HG02610 (cell line): ENCODE results near the gene NBAS.
"Not testable (repeated sequence)": the region's sequence is repeated elsewhere in the genome, so short reads cannot be mapped to it uniquely, and the experiment has no call there.

ENCODE experiments used
- ATAC-seq: cut with Tn5 transposase; IDR thresholded peaks from one replicate; pipeline ENCODE4 v1.9.1; 2021; ENCODE audit warnings: mild to moderate bottlenecking, moderate library complexity; ENCODE audit not compliant: unreplicated experiment

The NBAS gene

DNA sequence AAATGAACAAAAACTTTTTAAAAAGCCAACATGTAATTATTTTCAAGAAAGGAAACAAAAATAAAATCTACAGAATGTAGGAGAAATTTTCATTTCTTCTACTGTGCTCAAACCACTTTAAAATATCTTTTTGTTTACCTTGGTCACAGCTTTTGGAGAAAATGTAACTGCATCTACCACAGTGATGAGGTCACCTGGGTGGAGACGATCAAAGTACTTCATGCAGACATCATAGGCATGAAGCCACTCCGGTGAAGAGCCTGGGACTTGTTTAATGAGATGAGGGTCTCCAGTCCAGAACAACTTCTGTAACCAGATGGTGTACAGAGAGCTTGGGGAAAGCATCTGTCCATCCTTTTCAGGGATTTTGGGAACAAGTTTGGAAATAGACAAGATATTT, 285.8 kb downstream of the NBAS start:
- ATAC-seq: no peak

DNA sequence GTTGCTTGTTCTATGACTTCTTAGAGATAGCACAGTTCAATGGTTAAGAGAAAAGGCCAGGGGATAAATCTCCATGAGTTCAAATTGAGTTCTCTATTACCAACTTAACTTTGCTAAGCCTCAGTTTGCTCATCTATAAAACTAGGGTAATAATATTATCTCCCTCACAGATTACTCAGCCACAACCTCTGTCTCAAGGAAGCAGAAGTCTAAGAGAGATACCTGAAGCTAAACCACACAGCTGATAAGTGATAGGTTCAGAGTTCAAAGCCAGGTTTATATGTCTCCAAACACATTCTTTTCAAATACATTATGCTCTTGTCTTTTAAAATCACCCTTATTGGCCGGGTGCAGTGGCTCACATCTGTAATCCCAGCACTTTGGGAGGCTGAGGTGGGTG, 287.7 kb downstream of the NBAS start:
- ATAC-seq: no peak

DNA sequence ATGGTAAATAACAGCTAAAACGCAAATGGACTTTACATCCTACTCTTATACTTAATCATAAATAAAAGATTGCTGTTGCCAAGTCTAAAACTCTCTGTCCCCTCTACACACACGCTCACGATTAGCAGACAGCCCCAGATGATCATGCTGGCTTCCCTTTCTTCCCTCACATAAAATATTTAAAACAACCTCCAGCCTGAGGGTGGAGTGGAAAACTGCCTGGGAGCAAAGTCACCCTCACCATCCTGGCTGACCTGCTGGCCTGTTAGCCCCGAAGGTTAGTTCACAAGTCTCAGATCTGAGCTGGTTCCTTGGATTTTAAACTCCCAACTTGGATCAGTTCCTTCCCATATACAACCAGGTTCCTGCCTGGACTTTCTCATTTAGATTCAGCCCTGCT, 288.2 kb downstream of the NBAS start:
- no peak for ATAC-seq

DNA sequence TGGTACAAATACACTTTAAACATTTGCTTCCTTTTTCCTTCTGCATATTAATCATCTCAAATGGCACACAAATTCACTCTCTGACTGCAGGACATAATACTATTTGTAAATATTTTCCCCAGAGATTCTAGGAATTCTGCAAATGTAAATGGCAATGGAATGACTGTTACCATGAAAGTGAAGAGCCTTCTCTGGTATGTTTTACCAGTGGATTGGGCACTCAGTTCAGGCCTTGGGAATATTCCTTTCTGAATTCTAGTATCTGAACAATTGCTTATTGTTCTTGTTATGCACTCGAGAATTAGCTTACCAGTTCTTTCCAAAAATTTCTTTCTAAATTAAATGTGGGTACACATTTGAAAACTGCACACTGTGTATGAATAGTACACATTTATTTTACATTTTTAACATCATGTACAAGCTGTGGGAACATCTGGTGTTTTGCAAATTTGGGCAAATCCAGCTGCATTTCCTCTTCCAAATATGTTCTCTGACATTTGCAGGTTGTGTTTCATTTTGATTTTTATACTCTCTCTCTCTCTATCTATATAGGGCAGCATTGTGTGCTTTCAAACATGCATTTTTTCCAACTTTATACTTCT, 289.1 kb downstream of the NBAS start:
- ATAC-seq: no peak

DNA sequence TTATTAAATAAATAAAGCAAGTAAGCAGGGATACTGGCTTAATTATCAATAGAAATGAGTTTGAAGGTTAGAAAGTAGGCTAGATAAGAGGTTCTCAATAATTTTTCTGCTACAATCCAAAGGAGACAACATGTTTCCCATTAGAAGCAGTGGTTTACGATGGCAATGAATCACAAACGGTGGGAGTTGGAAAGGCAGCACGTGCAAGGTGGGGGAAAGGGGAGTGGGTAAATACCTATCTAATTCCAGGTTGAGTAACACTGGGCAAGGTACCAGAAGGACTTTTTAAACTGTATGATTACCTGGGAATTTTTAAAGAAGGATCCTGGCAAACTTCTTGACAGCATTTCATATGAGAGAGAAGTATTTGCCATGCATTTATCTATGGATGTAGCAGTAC, 289.9 kb downstream of the NBAS start:
- no peak for ATAC-seq

DNA sequence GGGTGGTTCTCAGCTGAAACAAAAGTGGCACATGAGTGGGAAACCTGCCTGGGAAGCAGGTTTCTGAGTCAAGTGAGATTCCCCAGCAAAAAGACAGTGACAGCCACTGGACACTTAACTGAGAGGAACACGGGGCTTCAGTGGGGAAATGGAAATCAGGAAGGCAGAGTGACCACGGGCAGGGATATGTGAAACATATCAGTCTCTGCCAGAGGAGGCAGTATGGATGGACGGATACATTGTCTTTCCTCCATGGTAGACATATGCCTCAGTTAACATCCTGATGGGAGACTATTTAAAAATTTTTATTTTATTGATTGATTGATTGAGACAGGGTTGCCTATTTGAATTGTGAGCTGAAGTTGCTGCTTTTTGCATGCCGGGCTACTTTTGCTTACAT, 292.1 kb downstream of the NBAS start:
- ATAC-seq: no peak

DNA sequence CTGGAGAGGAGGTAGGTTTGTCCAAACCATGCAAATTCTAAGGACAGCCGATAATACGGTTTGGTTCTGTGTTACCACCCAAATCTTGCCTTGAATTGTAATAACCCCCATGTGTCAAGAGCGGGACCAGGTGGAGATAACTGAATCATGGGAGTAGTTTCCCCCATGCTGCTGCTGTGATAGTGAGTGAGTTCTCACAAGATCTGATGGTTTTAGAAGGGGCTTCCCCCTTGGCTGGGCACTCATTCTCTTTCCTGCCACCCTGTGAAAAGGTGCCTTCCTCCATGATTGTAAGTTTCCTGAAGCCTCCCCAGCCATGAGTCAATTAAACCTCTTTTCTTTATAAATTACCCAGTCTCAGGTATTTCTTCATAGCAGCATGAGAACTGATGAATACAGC, 295.2 kb downstream of the NBAS start:
- no peak for ATAC-seq

DNA sequence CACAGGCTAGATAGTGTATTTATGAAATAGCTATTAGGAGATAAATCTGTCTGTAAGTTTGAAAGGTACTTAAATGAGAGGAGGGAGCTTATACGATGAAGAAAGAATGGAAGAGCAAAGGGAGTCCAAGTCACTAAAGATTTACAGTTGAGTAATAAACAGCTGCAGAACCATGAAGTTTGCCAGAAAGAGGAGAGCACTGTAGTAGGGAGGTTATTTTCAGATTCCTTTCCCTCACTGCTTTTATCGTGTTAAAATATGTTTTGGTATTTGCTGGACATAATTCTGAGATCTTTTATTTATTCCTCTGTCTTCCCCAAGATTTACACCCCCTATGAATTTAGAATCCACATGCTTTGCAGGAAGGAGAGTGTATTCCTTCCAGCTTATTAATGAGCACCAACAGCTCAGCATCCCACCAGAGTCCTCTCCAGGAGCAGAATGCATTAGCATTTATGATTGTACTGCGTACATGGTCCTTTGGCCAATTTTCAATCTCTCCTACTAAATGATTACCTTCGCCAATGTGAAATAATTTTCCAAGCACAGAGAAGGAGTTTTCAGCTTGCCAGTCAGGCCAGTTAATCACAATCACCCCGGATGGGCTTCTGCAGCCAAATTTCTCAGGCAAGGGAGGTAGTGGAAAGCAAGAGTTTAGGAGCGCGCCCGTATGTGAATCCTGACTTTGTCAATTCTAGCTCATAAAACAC, 297.0 kb downstream of the NBAS start:
- ATAC-seq: no peak

DNA sequence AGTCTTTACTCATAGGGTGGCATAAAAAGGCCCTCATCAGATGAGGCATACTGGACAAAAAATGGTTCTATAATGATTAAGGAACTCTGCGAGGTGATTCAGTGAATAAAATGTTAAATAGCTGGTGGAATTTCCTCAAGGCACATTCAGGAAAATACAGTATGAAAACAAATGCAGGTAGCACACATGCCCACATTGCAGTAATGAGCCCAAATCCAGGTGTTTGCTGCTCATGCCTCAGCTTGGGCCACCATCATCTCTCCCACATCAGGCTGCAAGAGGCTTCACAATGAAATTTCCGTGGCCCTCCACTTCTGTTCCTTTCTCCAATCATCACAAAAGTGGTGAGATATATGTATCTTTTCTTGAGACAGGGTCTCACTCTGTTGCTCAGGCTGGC, 298.3 kb downstream of the NBAS start:
- ATAC-seq: no peak

DNA sequence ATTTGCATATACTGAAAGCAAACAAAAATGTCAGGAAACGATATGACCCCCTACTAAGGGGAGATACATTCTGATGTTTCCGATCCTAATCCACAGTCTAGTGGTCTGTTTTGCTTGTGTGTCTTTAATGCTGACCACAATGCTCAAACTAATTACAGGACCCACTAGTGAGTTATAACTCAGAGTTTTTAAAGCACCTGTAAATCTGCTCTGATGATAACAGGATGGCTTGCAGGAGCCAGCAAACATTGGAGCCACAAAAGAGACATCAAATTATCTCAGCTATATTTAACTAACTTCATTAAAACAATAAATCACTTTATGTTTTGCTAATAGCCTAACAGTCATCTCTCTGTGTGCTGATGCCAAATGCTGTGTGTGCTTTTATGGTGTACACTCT, 300.3 kb downstream of the NBAS start:
- no peak for ATAC-seq

DNA sequence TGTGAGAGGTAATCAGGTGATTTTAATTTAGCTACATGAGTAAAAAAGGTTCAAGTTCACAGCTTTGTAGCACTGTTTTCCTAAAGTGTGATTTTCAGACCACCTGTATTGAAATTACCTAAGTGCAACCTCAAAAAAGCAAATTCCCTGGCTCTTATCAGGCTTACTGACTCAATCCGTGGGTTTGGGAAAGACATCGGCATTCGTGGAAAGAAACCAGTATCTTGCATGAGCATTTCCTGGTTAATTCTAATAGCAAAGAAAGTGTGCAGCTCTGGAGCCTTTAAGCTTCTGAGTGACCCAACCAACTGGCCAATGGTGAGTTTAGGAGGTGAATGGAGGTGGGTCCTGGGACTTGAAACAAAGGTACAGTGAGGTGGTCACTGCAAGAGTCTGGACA, 300.9 kb downstream of the NBAS start:
- ATAC-seq: no peak

DNA sequence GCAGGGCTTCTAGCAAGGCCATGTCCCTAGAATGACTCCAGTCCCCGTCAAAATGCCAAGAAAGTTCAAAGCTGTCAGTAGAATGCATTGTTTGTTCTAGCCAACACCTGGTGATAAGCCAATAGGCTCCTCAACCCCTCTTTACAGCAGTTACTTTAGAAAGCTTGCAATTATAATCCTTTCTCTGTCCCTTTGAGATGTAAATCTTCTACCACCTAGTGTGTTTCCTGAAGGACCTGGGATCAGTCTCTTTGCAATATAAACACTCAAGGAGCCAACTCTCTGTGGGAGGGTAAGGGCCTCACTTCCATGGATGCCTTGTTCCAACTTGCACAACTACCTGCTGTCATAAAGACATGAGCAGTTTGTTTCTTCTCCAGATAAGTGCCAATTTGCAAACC, 301.8 kb downstream of the NBAS start:
- ATAC-seq: no peak

DNA sequence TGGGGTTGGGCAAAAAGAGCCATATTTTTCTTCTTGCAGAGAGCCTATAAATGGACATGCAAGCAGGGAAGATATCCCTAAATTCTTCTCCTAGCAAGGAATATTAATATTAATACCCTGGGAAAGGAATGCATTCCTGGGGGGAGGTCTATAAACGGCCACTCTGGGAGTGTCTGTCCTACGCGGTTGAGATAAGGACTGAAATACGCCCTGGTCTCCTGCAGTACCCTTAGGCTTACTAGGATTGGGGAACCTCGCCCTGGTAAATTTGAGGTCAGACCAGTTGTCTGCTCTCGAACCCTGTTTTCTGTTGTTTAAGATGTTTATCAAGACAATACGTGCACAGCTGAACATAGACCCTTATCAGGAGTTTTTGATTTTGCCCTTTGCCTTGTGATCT, 302.7 kb downstream of the NBAS start:
- not testable (repeated sequence) for ATAC-seq

DNA sequence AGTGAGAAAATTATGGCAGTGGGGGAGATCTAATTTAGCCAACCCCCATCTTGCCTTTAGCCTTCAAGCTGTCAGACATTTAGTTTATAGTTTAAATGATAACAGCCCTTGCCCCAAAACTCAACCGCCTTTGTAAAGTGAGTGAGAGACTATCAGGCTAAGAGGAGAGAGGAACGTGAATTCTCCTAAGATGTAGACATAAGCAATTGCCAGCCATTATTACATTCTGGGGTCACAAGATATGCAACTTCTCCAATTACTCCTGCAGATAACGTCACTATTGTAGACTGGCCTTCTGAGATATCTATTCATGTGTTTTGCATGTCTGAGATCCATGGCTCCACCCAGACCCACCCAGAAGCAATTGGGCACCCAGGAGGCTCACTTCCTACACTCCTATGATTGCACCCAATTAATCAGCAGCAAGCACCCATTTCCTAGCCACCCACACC, 307.3 kb downstream of the NBAS start:
- ATAC-seq: no peak

DNA sequence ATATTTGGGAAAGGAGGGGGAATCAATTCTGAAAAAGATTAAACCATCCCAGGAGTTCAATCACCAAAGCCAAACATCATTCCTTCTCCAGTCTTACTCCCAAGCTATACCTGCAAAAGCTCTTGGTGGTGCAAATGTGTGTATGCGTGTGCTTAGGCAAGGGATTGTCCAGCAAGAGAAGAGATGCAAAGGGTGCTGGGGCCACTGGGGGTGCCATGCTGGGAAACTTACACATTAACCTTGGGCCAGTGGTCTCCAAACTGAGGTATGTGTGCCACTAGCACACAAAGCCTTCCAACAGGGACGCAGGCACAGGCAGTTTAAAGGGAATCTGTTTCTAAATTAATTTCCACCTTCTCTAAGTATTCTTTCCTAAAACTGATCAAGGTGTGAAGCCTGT, 307.9 kb downstream of the NBAS start:
- ATAC-seq: no peak

DNA sequence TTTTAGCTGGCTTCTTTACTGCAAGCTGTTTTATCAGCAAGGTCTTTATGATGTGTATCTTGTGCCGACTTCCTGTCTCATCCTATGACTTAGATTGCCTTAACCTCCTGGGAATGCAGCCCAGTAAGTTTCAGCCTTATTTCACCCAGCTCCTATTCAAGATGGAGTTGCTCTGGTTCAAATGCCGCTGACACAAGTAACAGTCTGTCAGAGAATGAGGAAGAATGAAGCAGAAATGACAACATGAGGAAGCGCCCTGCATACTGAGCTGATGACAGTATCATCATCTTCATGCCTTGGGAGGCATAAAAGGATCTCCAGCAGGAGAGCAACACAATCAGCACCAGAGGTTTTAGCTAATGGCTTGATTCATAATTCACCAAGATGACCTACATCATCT, 309.4 kb downstream of the NBAS start:
- no peak for ATAC-seq

DNA sequence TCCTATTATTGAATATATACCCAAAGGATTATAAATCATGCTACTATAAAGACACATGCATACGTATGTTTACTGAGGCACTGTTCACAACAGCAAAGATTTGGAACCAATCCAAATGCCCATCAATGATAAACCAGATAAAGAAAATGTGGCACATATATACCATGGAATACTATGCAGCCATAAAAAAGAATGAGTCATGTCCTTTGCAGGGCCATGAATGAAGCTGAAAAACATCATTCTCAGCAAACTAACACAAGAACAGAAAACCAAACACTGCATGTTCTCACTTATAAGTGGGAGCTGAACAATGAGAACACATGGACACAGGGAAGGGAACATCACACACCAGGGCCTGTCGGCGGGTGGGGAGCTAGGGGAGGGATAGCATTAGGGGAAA, 310.2 kb downstream of the NBAS start:
- ATAC-seq: not testable (repeated sequence)

DNA sequence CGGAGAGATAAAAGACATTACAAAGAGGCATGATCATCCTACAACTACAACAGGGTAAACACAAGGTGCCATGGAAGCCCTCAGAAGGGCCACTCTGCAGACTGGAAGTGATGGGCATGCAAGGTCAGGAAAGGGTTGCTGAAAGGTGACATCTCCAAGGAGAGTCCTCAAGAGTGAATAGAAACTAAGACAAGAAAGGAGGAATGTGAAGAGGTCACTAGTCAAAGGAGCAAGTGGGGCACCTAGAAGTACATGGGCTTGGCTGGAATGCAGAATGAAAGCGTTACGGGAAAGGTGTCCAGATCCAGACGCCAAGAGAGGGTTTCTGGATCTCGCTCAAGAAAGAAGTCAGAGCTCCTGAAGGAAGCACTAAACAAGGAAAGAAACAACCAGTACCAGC, 314.3 kb downstream of the NBAS start:
- no peak for ATAC-seq

DNA sequence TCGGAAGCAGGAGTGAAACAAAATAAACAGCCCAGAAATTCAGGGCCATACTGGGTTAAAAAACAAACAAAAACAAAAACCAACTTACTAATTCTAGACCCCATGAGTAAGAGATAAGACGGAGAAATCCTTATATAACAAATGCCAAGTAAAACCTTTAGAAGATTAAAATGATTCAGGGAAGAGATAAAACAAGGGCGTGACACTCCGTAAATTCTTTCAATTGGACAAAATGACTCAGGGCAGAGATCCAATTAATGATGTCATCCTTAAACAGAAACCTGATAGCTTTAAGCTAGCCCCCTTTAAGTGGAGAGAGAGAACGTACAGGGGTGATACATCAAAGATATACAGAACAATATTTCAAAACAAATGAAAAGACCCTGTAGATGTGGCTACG, 317.4 kb downstream of the NBAS start:
- ATAC-seq: no peak

DNA sequence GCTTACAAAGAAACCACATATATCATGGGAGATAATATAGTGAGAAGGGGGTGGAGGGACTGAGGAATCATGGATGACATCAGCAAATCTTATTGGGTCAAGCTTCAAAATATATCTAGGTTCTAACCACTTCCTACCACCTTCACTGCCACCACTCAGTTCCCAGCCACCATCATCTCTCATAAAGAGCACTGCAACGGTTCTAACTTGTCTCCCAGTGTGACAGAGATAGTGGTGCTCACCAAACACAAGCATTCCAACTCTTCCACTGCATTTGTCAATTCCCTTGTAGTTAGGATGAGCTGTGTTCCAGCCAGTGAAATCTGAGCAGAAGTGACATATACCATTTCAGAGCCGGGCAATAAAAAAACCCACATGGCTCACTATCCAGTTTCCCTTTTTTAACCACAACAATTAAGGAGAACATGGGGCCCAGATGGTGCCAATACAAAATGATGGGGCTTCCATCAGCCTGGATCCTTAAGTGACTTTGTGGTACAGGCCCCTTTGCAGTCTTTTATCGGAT, 318.1 kb downstream of the NBAS start:
- no peak for ATAC-seq

DNA sequence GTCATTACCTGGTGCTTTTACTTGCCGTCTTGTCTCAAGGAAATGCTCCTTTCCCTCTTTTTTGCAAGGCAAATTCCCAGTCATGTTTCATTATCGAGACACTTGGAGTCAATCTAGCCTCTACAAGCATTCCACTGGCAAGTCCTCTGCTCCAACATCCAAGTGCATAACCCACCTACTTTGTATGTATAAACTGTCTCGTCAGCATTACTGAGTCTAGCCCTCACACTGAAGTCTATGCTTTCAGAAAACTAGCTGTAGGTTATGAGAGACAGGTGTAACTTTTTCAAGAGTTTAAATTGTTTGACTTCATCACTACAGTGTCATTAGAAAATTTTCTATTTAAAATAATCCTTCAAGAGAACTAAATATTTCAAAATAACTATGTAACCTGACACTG, 319.2 kb downstream of the NBAS start:
- no peak for ATAC-seq

DNA sequence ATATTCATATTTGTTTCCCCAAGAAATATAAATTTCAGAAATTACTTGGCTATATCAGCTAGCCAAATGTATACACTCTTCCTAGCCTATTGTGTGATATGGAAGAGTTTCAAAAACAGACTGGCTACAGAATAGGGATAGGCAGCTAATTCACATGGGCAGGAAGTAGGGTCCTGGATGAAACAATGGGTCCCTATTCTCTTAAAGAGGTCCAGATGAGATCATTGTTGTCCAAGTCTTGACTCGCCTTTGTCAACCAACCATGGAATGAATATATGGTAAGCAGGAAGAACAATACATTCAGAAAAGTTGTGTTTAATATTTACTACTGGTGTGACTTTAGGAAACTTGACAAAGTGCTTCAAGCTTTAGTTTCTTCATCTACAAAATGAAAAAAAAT, 319.9 kb downstream of the NBAS start:
- ATAC-seq: no peak

DNA sequence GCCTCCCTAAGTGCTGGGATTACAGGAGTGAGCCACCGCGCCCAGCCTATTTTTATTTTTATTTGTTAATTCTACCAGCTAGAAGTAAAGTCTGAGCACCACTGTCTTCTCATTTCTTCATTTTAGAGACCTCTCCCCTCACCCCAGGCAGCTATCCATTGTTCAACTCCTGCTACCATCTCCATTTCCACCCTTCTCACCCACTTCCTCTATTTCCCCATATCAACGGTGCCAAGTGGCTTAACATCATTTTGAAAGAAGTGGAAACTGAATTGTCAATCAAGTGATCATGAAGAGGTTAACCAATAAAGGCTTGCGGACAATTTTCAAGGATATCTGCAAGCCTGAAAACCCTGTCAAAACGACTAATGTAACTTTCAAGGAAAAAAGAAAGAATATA, 323.1 kb downstream of the NBAS start:
- no peak for ATAC-seq
